B cell (primary cell): Measurements from ENCODE around the gene GIPR. TPM values are rescaled to one million over a fixed set of nuclear protein-coding genes. Genes with fewer than 3 reads are reported as not detected.

ENCODE experiments used
- ATAC-seq: fragments of 200-7000 bp; cut with Tn5 transposase; one replicate; pipeline ENCODE4 v1.10.0; 2021; ENCODE audit warnings: low read depth, mild to moderate bottlenecking, moderate number of reproducible peaks, moderate library complexity
- CTCF ChIA-PET: fragments of 350-600 bp; sonication (Branson Sonifier 250); formaldehyde crosslinking; loops from one replicate; lab custom pipeline; 2021; ENCODE audit warnings: antibody characterized with exemption, inconsistent platforms; lab: Charles Lee
- POLR2A ChIA-PET: fragments of 350-600 bp; sonication (Branson Sonifier 250); formaldehyde crosslinking; loops from one replicate; lab custom pipeline; 2021; ENCODE audit warnings: antibody characterized with exemption; lab: Charles Lee
- DNase-seq: peaks from one replicate; pipeline ENCODE4 v3.0.0; 2013
- H2AFZ ChIP-seq: 2 replicates; pipeline ENCODE4 v1.6.1; 2012; ENCODE audit warnings: mild to moderate bottlenecking, low read depth, low read length; ENCODE audit not compliant: insufficient read depth, poor library complexity, severe bottlenecking
- H3K27ac ChIP-seq, 2 donors: 1 replicate in 1 of 2; 2 replicates in 1 of 2; pipeline ENCODE4 v1.5.1; 2012 to 2013; ENCODE audit warnings: low read length in 2 of 2, mild to moderate bottlenecking in 2 of 2, moderate library complexity in 1 of 2
- H3K27me3 ChIP-seq, 4 experiments: fragments of 200-600 bp in 1 of 4; sonication (generic) in 1 of 4; replicated peaks in 1 of 4; 1 replicate in 2 of 4; 2 replicates in 2 of 4; pipeline versions ENCODE4 v1.6.1 to v1.7.0; 2013 to 2016; ENCODE audit warnings: low read length in 3 of 4, mild to moderate bottlenecking in 2 of 4, mixed read lengths in 1 of 4, moderate library complexity in 1 of 4; ENCODE audit not compliant: insufficient read depth in 4 of 4, control insufficient read depth in 3 of 4; ENCODE audit errors: control extremely low read depth in 1 of 4
- H3K36me3 ChIP-seq, 2 experiments: replicated peaks in 1 of 2; 1 replicate in 1 of 2; 2 replicates in 1 of 2; pipeline versions ENCODE4 v1.6.1 to v1.7.1; 2013; ENCODE audit warnings: low read length in 1 of 2; ENCODE audit not compliant: insufficient read depth in 2 of 2, control insufficient read depth in 1 of 2; ENCODE audit errors: control extremely low read depth in 1 of 2, extremely low read depth in 1 of 2
- H3K4me1 ChIP-seq, 2 donors: fragments of 200-600 bp in 1 of 2; sonication (generic) in 1 of 2; 1 replicate in 1 of 2; 2 replicates in 1 of 2; pipeline versions ENCODE4 v1.5.1 to v1.6.1; 2013 to 2017; ENCODE audit warnings: low read length in 2 of 2; ENCODE audit not compliant: control insufficient read depth in 2 of 2, insufficient read depth in 2 of 2
- H3K4me2 ChIP-seq: replicated peaks from 2 replicates; pipeline ENCODE3; 2012; ENCODE audit warnings: mild to moderate bottlenecking, low read depth, low read length; ENCODE audit not compliant: poor library complexity, severe bottlenecking
- H3K4me3 ChIP-seq, 5 experiments: fragments of 200-600 bp in 1 of 5; sonication (generic) in 1 of 5; 1 replicate in 3 of 5; 2 replicates in 2 of 5; pipeline versions ENCODE4 v1.5.1 to v1.7.0; 2011 to 2016; ENCODE audit warnings: low read length in 4 of 5, mild to moderate bottlenecking in 4 of 5, low read depth in 2 of 5, control low read depth in 1 of 5, moderate library complexity in 1 of 5; ENCODE audit not compliant: insufficient read depth in 1 of 5; ENCODE audit errors: control extremely low read depth in 1 of 5, extremely low read depth in 1 of 5
- H3K79me2 ChIP-seq: fragments of 200-600 bp; sonication (generic); one replicate; pipeline ENCODE4 v1.6.0; 2016; ENCODE audit warnings: low read length; ENCODE audit not compliant: control insufficient read depth, insufficient read depth
- H3K9ac ChIP-seq: fragments of 200-600 bp; sonication (generic); 2 replicates; pipeline ENCODE4 v1.6.1; 2017; ENCODE audit warnings: mild to moderate bottlenecking, low read length, moderate library complexity
- H3K9me3 ChIP-seq, 3 donors: one replicate each; pipeline versions ENCODE4 v1.6.1 to v1.7.1; 2013; ENCODE audit warnings: low read length in 2 of 3; ENCODE audit not compliant: control insufficient read depth in 2 of 3, insufficient read depth in 1 of 3; ENCODE audit errors: control extremely low read depth in 1 of 3
- H4K20me1 ChIP-seq: 2 replicates; pipeline ENCODE4 v1.6.0; 2012; ENCODE audit warnings: mild to moderate bottlenecking, low read length; ENCODE audit not compliant: insufficient read depth, control insufficient read depth, poor library complexity, severe bottlenecking
- H3K27ac Mint-ChIP-seq: one replicate; pipeline ENCODE4 v1.8.0; 2021; ENCODE audit warnings: mixed read lengths
- H3K27me3 Mint-ChIP-seq: one replicate; pipeline ENCODE4 v1.8.0; 2021; ENCODE audit warnings: mixed read lengths
- H3K4me1 Mint-ChIP-seq: one replicate; pipeline ENCODE4 v1.8.0; 2021; ENCODE audit warnings: mixed read lengths
- H3K4me3 Mint-ChIP-seq: one replicate; pipeline ENCODE4 v1.8.0; 2021; ENCODE audit warnings: mixed read lengths
- H3K9me3 Mint-ChIP-seq: one replicate; pipeline ENCODE4 v1.8.0; 2022; ENCODE audit warnings: mixed read lengths; ENCODE audit not compliant: insufficient read depth
- CTCF ChIP-seq: fragments of 200-600 bp; IDR thresholded peaks from one replicate; pipeline ENCODE4 v1.8.0; 2022; ENCODE audit warnings: antibody characterized with exemption, mild to moderate bottlenecking
- EZH2 ChIP-seq: IDR thresholded peaks from 2 replicates; pipeline ENCODE4 v1.6.1; 2012; ENCODE audit warnings: borderline replicate concordance, low read depth, mild to moderate bottlenecking, moderate library complexity, low read length; ENCODE audit not compliant: insufficient read depth, poor library complexity, severe bottlenecking
- WGBS: methylation state at CpG from one replicate; pipeline ENCODE4 v1.1.5; 2013; ENCODE audit warnings: missing lambda C conversion rate; ENCODE audit not compliant: insufficient coverage; 5-methylcytosine and 5-hydroxymethylcytosine counted together
- intact Hi-C: fragments of 100-400 bp; cut with micrococcal nuclease; formaldehyde crosslinking; loops from one replicate; pipeline ENCODE4 v1.10.0; 2022
- polyA plus RNA-seq: library from polyadenylated mRNA; depleted of rRNA; stranded (reverse); fragments of >200 nt; gene quantifications from 2 replicates; pipeline ENCODE4 v1.2.3, GENCODE V29; 2012
- total RNA-seq, 2 donors: library from RNA; stranded (reverse); fragments of 120-200 nt in 1 of 2; gene quantifications; 1 replicate in 1 of 2; 2 replicates in 1 of 2; pipeline versions ENCODE4 v1.2.3 to v1.2.4, GENCODE V29; 2013 to 2022

The GIPR gene
- total and polyA plus RNA-seq, 2 donors (not counting 1 experiment from before 2014, with no cell fraction given), result 0.43 to 2.3 TPM

GRCh38 chr19:45692187-45693105 is 24.4 kb downstream of the GIPR start, which contains the start of gene QPCTL:
Gene QPCTL (plus strand): TSS chr19:45692666. CDS start chr19:45692704, 38 bp downstream.
- POLR2A ChIA-PET, result interaction anchor here (0.6 to 2.2 kb wide), 17 partner anchors 8 to 224 kb away, joined by 3 to 41 read pairs (median 5); partner anchors contain the start of genes DMWD, FBXO46, FOSB and OPA3
- CTCF ChIA-PET, result interaction anchor here (0.6 to 5.3 kb wide), 32 partner anchors 9 to 290 kb away, joined by 3 to 57 read pairs (median 4); partner anchors contain the start of genes DMWD, FBXO46, IRF2BP1 and RTN2
- peak; percentile 99 for DNase-seq

More at GRCh38 chr19:45692187-45693105, 24.4 kb downstream of the GIPR start, which contains the start of gene QPCTL:
- H3K4me1 ChIP-seq, result peaks cover 15 to 22% of the 10 kb centered on the region in 2 donors
- Mint-ChIP-seq H3K27me3 (no peaks in the 10 kb centered on the region), H3K4me1 (peaks cover 28% of the 10 kb centered on the region), H3K27ac (peak within 1 kb of the TSS; percentile 92), H3K9me3 (no peaks in the 10 kb centered on the region), H3K4me3 (peak within 1 kb of the TSS; percentile 93)
- peak within 1 kb of the TSS; percentile 81 to 96 (median 88) for H3K4me3 ChIP-seq
- no peak for TF ChIP-seq CTCF
- TF ChIP-seq EZH2, result no peak
- no peaks in the 10 kb centered on the region for H3K27me3 ChIP-seq
- peak within 1 kb of the TSS; percentile 96 for H3K4me2 ChIP-seq
- WGBS, result under 1% methylated on average over 69 of the region's 70 CpGs
- H3K79me2 ChIP-seq, result peaks cover 52% of the 10 kb centered on the region
- H3K27ac ChIP-seq, result peak within 1 kb of the TSS; percentile 89 to 94
- intact Hi-C loops, result loop anchor here (1.0 to 5.0 kb wide), 13 partner anchors 11 to 802 kb away; partner anchors contain the start of genes CCDC61, DMWD, ERCC2 and FBXO46
- ATAC-seq, result peak; percentile 85
- H3K36me3 ChIP-seq, result peaks cover 0 to 21% of the 10 kb centered on the region in 2 experiments
- H2AFZ ChIP-seq, result peak within 1 kb of the TSS; percentile 85
- peak within 1 kb of the TSS; percentile 92 for H3K9ac ChIP-seq
- no peaks in the 10 kb centered on the region for H3K9me3 ChIP-seq
- H4K20me1 ChIP-seq, result peaks cover 30% of the 10 kb centered on the region
